GM12878 (cell line): ENCODE measurements around the gene YAF2. TPM values are rescaled to one million over a fixed set of nuclear protein-coding genes. Genes with fewer than 3 reads are reported as not detected.

ENCODE experiments used
- ATAC-seq: fragments of 200-7000 bp; cut with Tn5 transposase; 3 replicates; pipeline ENCODE4 v1.9.1; 2020; ENCODE audit warnings: mild to moderate bottlenecking, moderate library complexity
- BruUV-seq: library from RNA; stranded (reverse); fragments of 400-500 nt; replicated peaks from 2 replicates; lab custom pipeline; 2021; lab: Mats Ljungman, UMichigan
- CTCF ChIA-PET: fragments of 300-600 bp; sonication (Branson Sonifier 250); formaldehyde crosslinking; extraction: SDS; loops from one replicate; lab custom pipeline; 2021; ENCODE audit warnings: inconsistent platforms; lab: Yijun Ruan, JAX
- POLR2A ChIA-PET: fragments of 350-600 bp; formaldehyde crosslinking; extraction: SDS; loops from one replicate; lab custom pipeline; 2021; ENCODE audit warnings: inconsistent platforms; lab: Charles Lee
- RAD21 ChIA-PET: fragments of 300-600 bp; sonication (Branson Sonifier 250); formaldehyde crosslinking; loops from one replicate; lab custom pipeline; 2023; ENCODE audit warnings: antibody characterized with exemption; ENCODE audit not compliant: unreplicated experiment; lab: Charles Lee
- SMC1A ChIA-PET: fragments of 300-600 bp; sonication (Branson Sonifier 250); formaldehyde crosslinking; loops from one replicate; lab custom pipeline; 2023; ENCODE audit not compliant: unreplicated experiment, uncharacterized antibody; lab: Charles Lee
- DNase-seq: peaks from one replicate; pipeline ENCODE4 v3.0.0-alpha.2; 2011; ENCODE audit warnings: low read depth, low spot score
- FAIRE-seq: peaks from 3 replicates; lab custom pipeline; 2011; peaks lifted over from hg19 to GRCh38; lab: Jason Lieb, UNC
- H2AFZ ChIP-seq: 2 replicates; pipeline ENCODE4 v1.6.0; 2011; ENCODE audit warnings: low read depth, low read length, control low read depth; ENCODE audit not compliant: control insufficient read depth
- H3K27ac ChIP-seq: 2 replicates; pipeline ENCODE4 v1.5.1; 2011; ENCODE audit warnings: control low read depth; ENCODE audit not compliant: control insufficient read depth, insufficient read depth
- H3K27me3 ChIP-seq, 2 experiments: replicated peaks in 1 of 2; 2 replicates each; pipeline versions ENCODE4 v1.6.0 to v1.6.1; 2011; ENCODE audit warnings: low read length in 1 of 2; ENCODE audit not compliant: control insufficient read depth in 2 of 2, insufficient read depth in 2 of 2
- H3K36me3 ChIP-seq, 2 experiments: 2 replicates each; pipeline ENCODE4 v1.5.1; 2011; ENCODE audit warnings: low read length in 1 of 2; ENCODE audit not compliant: control insufficient read depth in 2 of 2, insufficient read depth in 2 of 2
- H3K4me1 ChIP-seq: 2 replicates; pipeline ENCODE4 v1.6.1; 2011; ENCODE audit warnings: mild to moderate bottlenecking, low read length, moderate library complexity, mixed read lengths; ENCODE audit not compliant: control insufficient read depth, insufficient read depth
- H3K4me2 ChIP-seq: 2 replicates; pipeline ENCODE4 v1.6.0; 2011; ENCODE audit warnings: control low read depth; ENCODE audit not compliant: control insufficient read depth, insufficient read depth
- H3K4me3 ChIP-seq: fragments of 200-600 bp; sonication (generic); 2 replicates; pipeline ENCODE4 v1.5.1; 2016
- H3K79me2 ChIP-seq: 2 replicates; pipeline ENCODE4 v1.6.0; 2011; ENCODE audit warnings: low read length; ENCODE audit not compliant: control insufficient read depth, insufficient read depth
- H3K9ac ChIP-seq: 2 replicates; pipeline ENCODE4 v1.8.0; 2011; ENCODE audit warnings: low read length, control low read depth, mixed read lengths; ENCODE audit not compliant: control insufficient read depth, insufficient read depth
- H3K9me3 ChIP-seq: replicated peaks from 3 replicates; pipeline ENCODE4 v1.5.1; 2011; ENCODE audit warnings: mild to moderate bottlenecking, low read length; ENCODE audit not compliant: control insufficient read depth, insufficient read depth
- H4K20me1 ChIP-seq: 2 replicates; pipeline ENCODE4 v1.6.0; 2011; ENCODE audit not compliant: control insufficient read depth, insufficient read depth
- ATF3 ChIP-seq: IDR thresholded peaks from 2 replicates; pipeline ENCODE4 v1.6.1; 2011; ENCODE audit warnings: low read depth, mild to moderate bottlenecking, low read length, moderate library complexity, borderline replicate concordance; ENCODE audit errors: extremely low read depth
- CHD1 ChIP-seq: IDR thresholded peaks from 2 replicates; pipeline ENCODE4 v1.6.1; 2012; ENCODE audit warnings: low read depth, low read length, improper control_type of control experiment
- E2F4 ChIP-seq: IDR thresholded peaks from 2 replicates; pipeline ENCODE4 v1.6.1; 2012; ENCODE audit warnings: low read depth, low read length, improper control_type of control experiment
- EGR1 ChIP-seq, 2 experiments: IDR thresholded peaks; 1 replicate in 1 of 2; 2 replicates in 1 of 2; pipeline ENCODE4 v1.6.1; 2011 to 2012; ENCODE audit warnings: low read depth in 2 of 2, low read length in 2 of 2, borderline replicate concordance in 1 of 2, mild to moderate bottlenecking in 1 of 2, moderate library complexity in 1 of 2
- EP300 ChIP-seq, 2 experiments: fragments of 150-350 bp in 1 of 2; IDR thresholded peaks; 2 replicates each; pipeline ENCODE4 v1.6.1; 2011 to 2012; ENCODE audit warnings: low read depth in 2 of 2, low read length in 2 of 2, borderline replicate concordance in 1 of 2, improper control_type of control experiment in 1 of 2, inconsistent platforms in 1 of 2; ENCODE audit not compliant: control insufficient read depth in 1 of 2
- ESRRA ChIP-seq: IDR thresholded peaks from 2 replicates; pipeline ENCODE4 v1.6.1; 2012; ENCODE audit warnings: mild to moderate bottlenecking, low read length, improper control_type of control experiment
- ETV6 ChIP-seq, 2 experiments: fragments of 450-650 bp in 1 of 2; IDR thresholded peaks in 1 of 2; conservative IDR thresholded peaks in 1 of 2; 2 replicates each; pipeline ENCODE4 v1.6.1; 2014; ENCODE audit warnings: antibody characterized with exemption in 1 of 2, borderline replicate concordance in 1 of 2, low read depth in 1 of 2, mild to moderate bottlenecking in 1 of 2, moderate library complexity in 1 of 2
- HDAC2 ChIP-seq: fragments of 200-600 bp; sonication (generic); IDR thresholded peaks from 2 replicates; pipeline ENCODE4 v1.6.1; 2017
- HDGF ChIP-seq: fragments of 450-650 bp; IDR thresholded peaks from 2 replicates; pipeline ENCODE4 v1.6.1; 2016; ENCODE audit warnings: antibody characterized with exemption
- JUND ChIP-seq: IDR thresholded peaks from 2 replicates; pipeline ENCODE4 v1.6.1; 2012; ENCODE audit warnings: low read depth, mild to moderate bottlenecking, low read length, improper control_type of control experiment, moderate library complexity
- MYB ChIP-seq: fragments of 150-350 bp; IDR thresholded peaks from 2 replicates; pipeline ENCODE4 v1.6.1; 2014; ENCODE audit warnings: mild to moderate bottlenecking, low read depth, low read length, borderline replicate concordance
- PAX5 ChIP-seq: IDR thresholded peaks from 2 replicates; pipeline ENCODE4 v1.6.1; 2011; ENCODE audit warnings: low read depth, low read length, borderline replicate concordance
- PBX3 ChIP-seq: IDR thresholded peaks from 2 replicates; pipeline ENCODE4 v1.6.1; 2011; ENCODE audit warnings: mild to moderate bottlenecking, low read depth, low read length, moderate library complexity; ENCODE audit not compliant: insufficient replicate concordance
- SMC3 ChIP-seq: IDR thresholded peaks from 2 replicates; pipeline ENCODE4 v1.6.1; 2011; ENCODE audit warnings: low read length, improper control_type of control experiment, borderline replicate concordance
- TCF12 ChIP-seq: IDR thresholded peaks from 2 replicates; pipeline ENCODE4 v1.6.1; 2011; ENCODE audit warnings: low read depth, mild to moderate bottlenecking, low read length
- YY1 ChIP-seq: IDR thresholded peaks from 2 replicates; pipeline ENCODE4 v1.6.1; 2011; ENCODE audit warnings: low read depth, mild to moderate bottlenecking, low read length
- ZSCAN29 ChIP-seq: fragments of 450-650 bp; IDR thresholded peaks from 2 replicates; pipeline ENCODE4 v1.6.1; 2017; ENCODE audit warnings: mild to moderate bottlenecking, moderate library complexity
- in situ Hi-C: fragments of 300-500 bp; cut with MboI; formaldehyde crosslinking; loops from 9 replicates; pipeline ENCODE4 v1.14.3; 2018; ENCODE audit warnings: mixed read lengths
- intact Hi-C: fragments of 100-400 bp; cut with micrococcal nuclease; formaldehyde crosslinking; loops from one replicate; pipeline ENCODE4 v1.14.2; 2022; ENCODE audit not compliant: unreplicated experiment
- polyA plus RNA-seq, 11 experiments: library from polyadenylated mRNA; depleted of rRNA in 4 of 11; unstranded in 6 of 11; stranded (reverse) in 5 of 11; fragments of >200 nt; fragmentation: Nextera tagmentation in 4 of 11; fragmentation: Illumina TruSeq in 1 of 11; extraction: Ambion mirVana in 4 of 11; extraction: Trizol in 1 of 11; gene quantifications; 1 replicate in 1 of 11; 2 replicates in 10 of 11; pipeline versions ENCODE4 v1.2.1 to v1.2.3, GENCODE V29; 2011 to 2016; ENCODE audit warnings: inconsistent platforms in 2 of 11, missing spikeins in 2 of 11, low read depth in 1 of 11
- total RNA-seq, 4 experiments: library from RNA; depleted of rRNA in 3 of 4; stranded (reverse); fragments of >200 nt in 3 of 4; fragmentation: Illumina TruSeq in 1 of 4; extraction: Trizol in 1 of 4; gene quantifications; 2 replicates each; pipeline versions ENCODE4 v1.2.1 to v1.2.3, GENCODE V29; 2013 to 2021

Gene YAF2
- total and polyA plus RNA-seq, 10 of the 15 experiments (the other 5 are each of a cell fraction or from before 2014, with no cell fraction given): 18.8 to 36.6 (median 23.0) TPM

GRCh38 chr12:42166501-42166900 lies 71.5 kb downstream of the YAF2 start (continued):
- no peak for TF ChIP-seq JUND
- TF ChIP-seq EP300 (IDR thresholded peaks at IDR 0.05; ENCODE audit: borderline replicate concordance in 1 of 2, control insufficient read depth in 1 of 2, low read depth in 2 of 2, low read length in 2 of 2): no peak
- no peak for TF ChIP-seq TCF12
- no peak for TF ChIP-seq YY1
- no peak for TF ChIP-seq ATF3
- TF ChIP-seq PAX5: no peak
- TF ChIP-seq ZSCAN29: no peak
- TF ChIP-seq SMC3: no peak
- TF ChIP-seq MYB: no peak

- Histone ChIP-seq H3K79me2 (no peaks in the 10 kb centered on the region), H3K4me1 (peaks cover 5% of the 10 kb centered on the region; the same call in 1 of the 2 replicates), H3K27me3 (no peaks in the 10 kb centered on the region), H3K9me3 (no peaks in the 10 kb centered on the region), H3K9ac (no peak overlapping the region), H3K4me3 (no peak overlapping the region)
- no TSS peak for BruUV-seq
- ChIA-PET CTCF (interaction anchor here (1.7 kb wide), 2 partner anchors 19 to 208 kb away, joined by 4 read pairs; no protein-coding TSS in a partner anchor), SMC1A (interaction anchor here (1.1 kb wide), 1 partner anchor 118 kb away, joined by 3 read pairs; no protein-coding TSS in a partner anchor)
- in situ Hi-C loops: no loop called here
- no peak for FAIRE-seq
- TF ChIP-seq HDGF (no peak), PBX3 (no peak), ETV6 (conservative IDR thresholded peaks at IDR 0.05 in 1 of 2, IDR thresholded peaks at IDR 0.05 in 1 of 2; ENCODE audit: borderline replicate concordance in 1 of 2, low read depth in 1 of 2) (no peak), ESRRA (no peak), EGR1 (IDR thresholded peaks at IDR 0.05; ENCODE audit: borderline replicate concordance in 1 of 2, low read depth in 2 of 2, low read length in 2 of 2) (no peak), CHD1 (no peak), HDAC2 (no peak), E2F4 (no peak)
- TF ChIP-seq, all 136 proteins: peak for 0
- H3K36me3 ChIP-seq: peaks cover 0 to 5% of the 10 kb centered on the region in 2 experiments; a peak in 2 of 4 replicates
- H3K4me2 ChIP-seq: no peak overlapping the region
- DNase-seq (no peak), ATAC-seq (no peak)
- ChIA-PET POLR2A (no interaction called here), RAD21 (interaction anchor here (0.8 kb wide), 1 partner anchor 19 kb away, joined by 3 read pairs; no protein-coding TSS in a partner anchor)
- H2AFZ ChIP-seq: no peak overlapping the region
- intact Hi-C loops: no loop called here
- no peaks in the 10 kb centered on the region for H4K20me1 ChIP-seq
- H3K27ac ChIP-seq: no peak overlapping the region
These were observed 74.1 kb downstream of the YAF2 start for GRCh38 chr12:42163913-42164312.
